ENCODE measurements around the gene RTKN2.

The RTKN2 gene

GRCh38 chr10:62268399-62269114 is at the start of gene RTKN2:
TSS of gene RTKN2 (minus strand) at chr10:62268844. CDS start at chr10:62268610, 234 bp downstream.
- Histone ChIP-seq H2AFZ (ENCODE audit: low read length) (peak within 1 kb of the TSS; percentile 91), H4K20me1 (ENCODE audit: insufficient read depth, low read length, poor library complexity, severe bottlenecking) (peaks cover 24% of the 10 kb centered on the region), H3K9me2 (replicated peaks; ENCODE audit: low read depth, low read length) (no peaks in the 10 kb centered on the region), H3F3A (ENCODE audit: low read depth) (peaks cover 9% of the 10 kb centered on the region; the same call in 1 of the 2 replicates), H3K27me3 (ENCODE audit: insufficient read depth, low read length, poor library complexity, severe bottlenecking) (no peaks in the 10 kb centered on the region), H3K4me2 (ENCODE audit: low read depth, low read length, poor library complexity, severe bottlenecking) (peak within 1 kb of the TSS; percentile 76), H3K9me3 (ENCODE audit: insufficient read depth, low read depth, low read length) (no peaks in the 10 kb centered on the region), H3K79me2 (ENCODE audit: insufficient read depth, low read length) (peaks cover 50% of the 10 kb centered on the region), H3K9ac (ENCODE audit: low read depth, low read length, poor library complexity, severe bottlenecking) (peak within 1 kb of the TSS; percentile 98), H3K36me3 (ENCODE audit: insufficient read depth, low read length) (no peaks in the 10 kb centered on the region), H3K4me3 (ENCODE audit: low read length, poor library complexity, severe bottlenecking) (peak within 1 kb of the TSS; percentile 93), H3K4me1 (ENCODE audit: insufficient read depth, low read length, poor library complexity, severe bottlenecking) (peaks cover 46% of the 10 kb centered on the region)
- TF ChIP-seq EZH2phosphoT487 (IDR thresholded peaks at IDR 0.05; ENCODE audit: borderline replicate concordance) (no peak), CTCF (conservative IDR thresholded peaks at IDR 0.05; ENCODE audit: low read length) (no peak)

- H4K20me1 ChIP-seq (ENCODE audit: insufficient read depth, low read length, poor library complexity, severe bottlenecking) = no peaks in the 10 kb centered on the region
- no peaks in the 10 kb centered on the region for H3K79me2 ChIP-seq (ENCODE audit: insufficient read depth, low read length)
- H3K27me3 ChIP-seq (ENCODE audit: insufficient read depth, low read length, poor library complexity, severe bottlenecking) = no peaks in the 10 kb centered on the region
- no peak overlapping the region for H2AFZ ChIP-seq (ENCODE audit: low read length)
- no peaks in the 10 kb centered on the region for H3K9me3 ChIP-seq (ENCODE audit: insufficient read depth, low read depth, low read length)
- H3K36me3 ChIP-seq (ENCODE audit: insufficient read depth, low read length) = no peaks in the 10 kb centered on the region
- H3K4me3 ChIP-seq (ENCODE audit: low read length, poor library complexity, severe bottlenecking) = no peak overlapping the region
- no peaks in the 10 kb centered on the region for H3K4me1 ChIP-seq (ENCODE audit: insufficient read depth, low read length, poor library complexity, severe bottlenecking)
- H3F3A ChIP-seq (ENCODE audit: low read depth) = no peaks in the 10 kb centered on the region
- TF ChIP-seq EZH2phosphoT487 (IDR thresholded peaks at IDR 0.05; ENCODE audit: borderline replicate concordance) (no peak), CTCF (conservative IDR thresholded peaks at IDR 0.05; ENCODE audit: low read length) (no peak)
- H3K9me2 ChIP-seq (replicated peaks; ENCODE audit: low read depth, low read length) = no peaks in the 10 kb centered on the region
- H3K9ac ChIP-seq (ENCODE audit: low read depth, low read length, poor library complexity, severe bottlenecking) = no peak overlapping the region
- no peak overlapping the region for H3K4me2 ChIP-seq (ENCODE audit: low read depth, low read length, poor library complexity, severe bottlenecking)
These were observed 48.6 kb upstream of the RTKN2 start for GRCh38 chr10:62317257-62317656.

GRCh38 chr10:62309254-62309653 is 40.6 kb upstream of the RTKN2 start:
- Histone ChIP-seq H4K20me1 (ENCODE audit: insufficient read depth, low read length, poor library complexity, severe bottlenecking) (no peaks in the 10 kb centered on the region), H3K79me2 (ENCODE audit: insufficient read depth, low read length) (no peaks in the 10 kb centered on the region), H3K9me3 (ENCODE audit: insufficient read depth, low read depth, low read length) (no peaks in the 10 kb centered on the region), H3K4me2 (ENCODE audit: low read depth, low read length, poor library complexity, severe bottlenecking) (no peak overlapping the region), H3K9me2 (replicated peaks; ENCODE audit: low read depth, low read length) (no peaks in the 10 kb centered on the region), H3K27me3 (ENCODE audit: insufficient read depth, low read length, poor library complexity, severe bottlenecking) (no peaks in the 10 kb centered on the region), H3K4me1 (ENCODE audit: insufficient read depth, low read length, poor library complexity, severe bottlenecking) (peaks cover 12% of the 10 kb centered on the region), H3F3A (ENCODE audit: low read depth) (no peaks in the 10 kb centered on the region), H3K9ac (ENCODE audit: low read depth, low read length, poor library complexity, severe bottlenecking) (no peak overlapping the region), H2AFZ (ENCODE audit: low read length) (no peak overlapping the region), H3K36me3 (ENCODE audit: insufficient read depth, low read length) (no peaks in the 10 kb centered on the region), H3K4me3 (ENCODE audit: low read length, poor library complexity, severe bottlenecking) (no peak overlapping the region)
- no peak for TF ChIP-seq EZH2phosphoT487 (IDR thresholded peaks at IDR 0.05; ENCODE audit: borderline replicate concordance)
- no peak for TF ChIP-seq CTCF (conservative IDR thresholded peaks at IDR 0.05; ENCODE audit: low read length)

Data from Loucy (cell line).